A549 (cell line): ENCODE data around the gene KRT8. TPM values are rescaled to one million over a fixed set of nuclear protein-coding genes. Genes with fewer than 3 reads are reported as not detected.
A peak's percentile ranks its signal among the peaks of the same experiment; 100 is the strongest.

ENCODE experiments used
- ATAC-seq, 2 experiments: fragments of 200-7000 bp in 1 of 2; fragments of >200 bp in 1 of 2; cut with Nextera tagmentation in 1 of 2; cut with Tn5 transposase in 1 of 2; 3 replicates each; pipeline versions ENCODE4 v1.8.0 to v1.9.1; 2018 to 2020; ENCODE audit warnings: mild to moderate bottlenecking in 1 of 2, moderate library complexity in 1 of 2
- CTCF ChIA-PET: fragments of 300-600 bp; sonication (Branson Sonifier 250); formaldehyde crosslinking; extraction: SDS; loops from one replicate; lab custom pipeline; 2021; ENCODE audit warnings: antibody characterized with exemption, inconsistent platforms; lab: Yijun Ruan, JAX
- POLR2A ChIA-PET: fragments of 350-600 bp; formaldehyde crosslinking; extraction: SDS; loops from one replicate; lab custom pipeline; 2021; ENCODE audit warnings: antibody characterized with exemption, inconsistent platforms; lab: Yijun Ruan, JAX
- DNase-seq, 2 experiments: peaks; one replicate each; pipeline versions ENCODE4 v3.0.0 to v3.0.0-alpha.2; 2011 to 2016; ENCODE audit warnings: low read depth in 1 of 2, low spot score in 1 of 2
- FAIRE-seq: peaks from 2 replicates; lab custom pipeline; 2011; peaks lifted over from hg19 to GRCh38; lab: Jason Lieb, UNC
- H3K27ac ChIP-seq, 2 experiments: fragments of >200 bp; sonication (Bioruptor Twin); formaldehyde crosslinking; 3 replicates each; pipeline ENCODE4 v1.5.1; 2016 to 2017
- H3K4me1 ChIP-seq: fragments of >200 bp; sonication (Bioruptor Twin); formaldehyde crosslinking; 3 replicates; pipeline ENCODE4 v1.6.1; 2016
- H3K4me2 ChIP-seq: fragments of >200 bp; sonication (Bioruptor Twin); formaldehyde crosslinking; 3 replicates; pipeline ENCODE4 v1.6.1; 2016
- H3K4me3 ChIP-seq: fragments of >200 bp; sonication (Bioruptor Twin); formaldehyde crosslinking; 3 replicates; pipeline ENCODE4 v1.5.1; 2016
- H3K9me3 ChIP-seq: fragments of >200 bp; sonication (Bioruptor Twin); formaldehyde crosslinking; 3 replicates; pipeline ENCODE4 v1.6.1; 2016
- BCL3 ChIP-seq: fragments of >200 bp; sonication (Bioruptor Twin); formaldehyde crosslinking; IDR thresholded peaks from 3 replicates; pipeline ENCODE4 v1.6.1; 2016
- BHLHE40 ChIP-seq: IDR thresholded peaks from 2 replicates; pipeline ENCODE4 v1.6.1; 2012; ENCODE audit warnings: low read depth, low read length, inconsistent platforms
- CBX2 ChIP-seq: fragments of 200-600 bp; sonication (generic); IDR thresholded peaks from 2 replicates; pipeline ENCODE4 v1.6.1; 2016; ENCODE audit warnings: low read depth, mild to moderate bottlenecking, borderline replicate concordance
- CBX8 ChIP-seq: fragments of 200-600 bp; sonication (generic); IDR thresholded peaks from 2 replicates; pipeline ENCODE4 v1.6.1; 2016
- CEBPB ChIP-seq, 2 experiments: fragments of >200 bp in 1 of 2; sonication (Bioruptor Twin) in 1 of 2; formaldehyde crosslinking in 1 of 2; IDR thresholded peaks; 2 replicates each; pipeline ENCODE4 v1.6.1; 2012 to 2016
- CHD4 ChIP-seq: fragments of 200-600 bp; sonication (generic); IDR thresholded peaks from 2 replicates; pipeline ENCODE4 v1.6.1; 2016; ENCODE audit warnings: antibody characterized with exemption, mild to moderate bottlenecking, borderline replicate concordance
- E2F6 ChIP-seq: IDR thresholded peaks from 2 replicates; pipeline ENCODE4 v1.6.1; 2012; ENCODE audit warnings: low read depth, borderline replicate concordance
- EHF ChIP-seq: fragments of 250-450 bp; sonication (Bioruptor Pico); IDR thresholded peaks from 2 replicates; pipeline ENCODE4 v1.5.0; 2020; ENCODE audit warnings: mild to moderate bottlenecking
- EHMT2 ChIP-seq: fragments of 200-600 bp; sonication (generic); IDR thresholded peaks from 2 replicates; pipeline ENCODE4 v1.6.1; 2016; ENCODE audit warnings: antibody characterized with exemption, low read depth, mild to moderate bottlenecking, moderate library complexity
- ESRRA ChIP-seq: fragments of 150-350 bp; IDR thresholded peaks from 2 replicates; pipeline ENCODE4 v1.6.1; 2014; ENCODE audit warnings: mild to moderate bottlenecking, low read length, borderline replicate concordance
- FOSL2 ChIP-seq, 2 experiments: fragments of 450-650 bp in 1 of 2; fragments of >200 bp in 1 of 2; sonication (Bioruptor Twin) in 1 of 2; formaldehyde crosslinking; IDR thresholded peaks; 2 replicates each; pipeline versions ENCODE4 v1.5.0 to v1.6.1; 2016 to 2020; ENCODE audit warnings: mild to moderate bottlenecking in 1 of 2, moderate library complexity in 1 of 2
- GATA3 ChIP-seq: IDR thresholded peaks from 2 replicates; pipeline ENCODE4 v1.6.1; 2012; ENCODE audit warnings: borderline replicate concordance
- HEYL ChIP-seq: fragments of 250-450 bp; sonication (Bioruptor Pico); IDR thresholded peaks from 2 replicates; pipeline ENCODE4 v1.8.0; 2021; ENCODE audit warnings: mild to moderate bottlenecking, moderate library complexity
- HOXA7 ChIP-seq: fragments of 250-450 bp; sonication (Bioruptor Pico); IDR thresholded peaks from 2 replicates; pipeline ENCODE4 v1.5.0; 2020; ENCODE audit warnings: mild to moderate bottlenecking, moderate library complexity
- HOXB13 ChIP-seq: fragments of 250-450 bp; sonication (Bioruptor Pico); IDR thresholded peaks from 2 replicates; pipeline ENCODE4 v1.5.0; 2020; ENCODE audit warnings: low read depth, mild to moderate bottlenecking, moderate library complexity
- HOXB5 ChIP-seq: fragments of 250-450 bp; sonication (Bioruptor Pico); IDR thresholded peaks from 2 replicates; pipeline ENCODE4 v1.5.0; 2020; ENCODE audit warnings: mild to moderate bottlenecking, moderate library complexity
- JUN ChIP-seq, 2 experiments: fragments of >200 bp; sonication (Bioruptor Twin); formaldehyde crosslinking; IDR thresholded peaks; 2 replicates in 1 of 2; 3 replicates in 1 of 2; pipeline ENCODE4 v1.6.1; 2016 to 2017
- JUNB ChIP-seq: fragments of >200 bp; sonication (Bioruptor Twin); formaldehyde crosslinking; IDR thresholded peaks from 2 replicates; pipeline ENCODE4 v1.6.1; 2016
- MAFK ChIP-seq: fragments of 450-650 bp; IDR thresholded peaks from 2 replicates; pipeline ENCODE4 v1.6.1; 2014; ENCODE audit not compliant: partially characterized antibody
- MAX ChIP-seq: IDR thresholded peaks from 2 replicates; pipeline ENCODE4 v1.6.1; 2012
- MYC ChIP-seq: IDR thresholded peaks from 2 replicates; pipeline ENCODE4 v1.6.1; 2012; ENCODE audit warnings: mild to moderate bottlenecking, inconsistent platforms, low read length, improper control_type of control experiment, borderline replicate concordance
- NFE2L2 ChIP-seq: fragments of 150-350 bp; conservative IDR thresholded peaks from 2 replicates; pipeline ENCODE4 v1.6.1; 2014; ENCODE audit warnings: low read length
- NPAS2 ChIP-seq: fragments of 250-450 bp; sonication (Bioruptor Pico); IDR thresholded peaks from 2 replicates; pipeline ENCODE4 v1.8.0; 2022; ENCODE audit warnings: mild to moderate bottlenecking, moderate library complexity, borderline replicate concordance
- NR3C1 ChIP-seq: fragments of >200 bp; sonication (Bioruptor Twin); formaldehyde crosslinking; IDR thresholded peaks from 3 replicates; pipeline ENCODE4 v1.6.1; 2017
- PHF8 ChIP-seq: fragments of 200-600 bp; sonication (generic); IDR thresholded peaks from 2 replicates; pipeline ENCODE4 v1.6.1; 2016; ENCODE audit warnings: low read depth, mild to moderate bottlenecking, antibody characterized with exemption, moderate library complexity, borderline replicate concordance
- POLR2A ChIP-seq: IDR thresholded peaks from 2 replicates; pipeline ENCODE4 v1.6.1; 2012; ENCODE audit warnings: mild to moderate bottlenecking, low read length
- POLR2AphosphoS2 ChIP-seq: conservative IDR thresholded peaks from 2 replicates; pipeline ENCODE4 v1.6.1; 2012; ENCODE audit warnings: low read length, improper control_type of control experiment, inconsistent platforms
- RAD21 ChIP-seq, 2 experiments: fragments of >200 bp in 1 of 2; sonication (Bioruptor Twin) in 1 of 2; formaldehyde crosslinking in 1 of 2; IDR thresholded peaks in 1 of 2; conservative IDR thresholded peaks in 1 of 2; 2 replicates in 1 of 2; 3 replicates in 1 of 2; pipeline ENCODE4 v1.6.1; 2012 to 2018; ENCODE audit warnings: inconsistent platforms in 1 of 2
- RARB ChIP-seq: fragments of 250-450 bp; sonication (Bioruptor Pico); IDR thresholded peaks from 2 replicates; pipeline ENCODE4 v1.8.0; 2021; ENCODE audit warnings: mild to moderate bottlenecking, moderate library complexity
- RCOR1 ChIP-seq: fragments of 150-350 bp; IDR thresholded peaks from 2 replicates; pipeline ENCODE4 v1.6.1; 2014; ENCODE audit warnings: antibody characterized with exemption, low read length, low read depth
- RFX5 ChIP-seq: fragments of 450-650 bp; IDR thresholded peaks from 2 replicates; pipeline ENCODE4 v1.7.1; 2014; ENCODE audit warnings: antibody characterized with exemption, mild to moderate bottlenecking, moderate library complexity
- RNF2 ChIP-seq: fragments of 200-600 bp; sonication (generic); IDR thresholded peaks from 2 replicates; pipeline ENCODE4 v1.6.1; 2016; ENCODE audit warnings: low read depth, mild to moderate bottlenecking, antibody characterized with exemption, moderate library complexity, borderline replicate concordance
- SREBF2 ChIP-seq: fragments of 450-650 bp; IDR thresholded peaks from 2 replicates; pipeline ENCODE4 v1.6.1; 2014; ENCODE audit warnings: mild to moderate bottlenecking, moderate library complexity
- TP53 ChIP-seq: fragments of 250-450 bp; sonication (Bioruptor Pico); IDR thresholded peaks from 2 replicates; pipeline ENCODE4 v1.5.0; 2021; ENCODE audit warnings: mild to moderate bottlenecking, moderate library complexity
- USF2 ChIP-seq: fragments of 450-650 bp; IDR thresholded peaks from 2 replicates; pipeline ENCODE4 v1.6.1; 2014; ENCODE audit warnings: antibody characterized with exemption
- ZNF302 ChIP-seq: fragments of 250-450 bp; sonication (Bioruptor Pico); IDR thresholded peaks from 2 replicates; pipeline ENCODE4 v1.9.0; 2021; ENCODE audit warnings: inconsistent platforms, mild to moderate bottlenecking, moderate library complexity
- WGBS: methylation state at CpG from one replicate; pipeline ENCODE4 v1.1.6; 2017; ENCODE audit errors: missing lambda C conversion rate; 5-methylcytosine and 5-hydroxymethylcytosine counted together
- polyA plus RNA-seq, 4 experiments: library from polyadenylated mRNA; depleted of rRNA in 3 of 4; stranded (reverse); fragments of >200 nt; fragmentation: RNase III in 1 of 4; extraction: RNeasy Plus Mini Kit Qiagen cat#74134 plus additional on column Dnase treatment in 1 of 4; gene quantifications; 2 replicates in 3 of 4; 3 replicates in 1 of 4; pipeline ENCODE4 v1.2.3, GENCODE V29; 2011 to 2017
- TF ChIP-seq, protein P1 (sequence below): fragments of 250-450 bp; sonication (Bioruptor Pico); IDR thresholded peaks from 2 replicates; pipeline ENCODE4 v1.5.0; 2020; ENCODE audit warnings: low read depth, mild to moderate bottlenecking, moderate library complexity
- TF ChIP-seq, protein P2 (sequence below): fragments of >200 bp; sonication (Bioruptor Twin); formaldehyde crosslinking; IDR thresholded peaks from 2 replicates; pipeline ENCODE4 v1.6.1; 2016
- TF ChIP-seq, protein P3 (sequence below): fragments of 150-350 bp; IDR thresholded peaks from 2 replicates; pipeline ENCODE4 v1.6.1; 2014; ENCODE audit warnings: low read depth, mild to moderate bottlenecking, low read length

KRT8 gene
- polyA plus RNA-seq, 2 of the 4 experiments (the other 2 are of a cell fraction): 2,250 to 3,633 TPM

- Histone ChIP-seq H3K4me2 (peak overlapping the region; percentile 93), H3K4me1 (peaks cover 52% of the 10 kb centered on the region), H3K9me3 (no peaks in the 10 kb centered on the region), H3K27ac (peak overlapping the region; percentile 96 to 97), H3K4me3 (peak overlapping the region; percentile 91)
- CTCF ChIA-PET: interaction anchor here (0.6 to 9.8 kb wide), 23 partner anchors 10 to 224 kb away, joined by 3 to 112 read pairs (median 9); partner anchors contain the start of gene KRT8
- DNase-seq: no peak
- no peak for ATAC-seq
- no peak for FAIRE-seq
- POLR2A ChIA-PET: interaction anchor here (0.5 to 9.4 kb wide), 9 partner anchors 20 to 55 kb away, joined by 3 to 208 read pairs (median 8); partner anchors contain the start of gene KRT8
- WGBS: 47% methylated on average over 1 of the region's 1 CpG
- TF ChIP-seq BHLHE40 (no peak), RCOR1 (no peak), RFX5 (no peak), HOXB5 (0 out of 2 replicates have a peak, but pooled peaks have one; percentile 14), JUNB (no peak), NFE2L2 (no peak), GATA3 (no peak), ZNF302 (CRISPR knock-in tag) (no peak), MAX (no peak), HOXB13 (CRISPR knock-in tag) (no peak), CBX8 (no peak), CEBPB (IDR thresholded peaks at IDR 0.05) (no peak), JUN (IDR thresholded peaks at IDR 0.05) (peak; percentile 31 to 41; a peak in 2 of 5 replicates), E2F6 (no peak), PHF8 (no peak), ESRRA (no peak), FOSL2 (IDR thresholded peaks at IDR 0.05) (no peak), FOSL2 (CRISPR knock-in tag; IDR thresholded peaks at IDR 0.05) (no peak), RNF2 (no peak), USF2 (no peak), SREBF2 (no peak), HEYL (CRISPR knock-in tag) (no peak), NPAS2 (CRISPR knock-in tag) (no peak), EHMT2 (no peak), POLR2A (no peak; the same call in 1 of the 2 replicates), BCL3 (no peak), EHF (CRISPR knock-in tag) (0 out of 2 replicates have a peak, but pooled peaks have one; percentile 56), MYC (no peak), TP53 (CRISPR knock-in tag) (peak; percentile 3; the same call in 1 of the 2 replicates), HOXA7 (peak; percentile 36; the same call in 1 of the 2 replicates), CBX2 (no peak), RARB (CRISPR knock-in tag) (peak; percentile 59; the same call in 1 of the 2 replicates), MAFK (no peak), NR3C1 (no peak), CHD4 (no peak), POLR2AphosphoS2 (no peak), RAD21 (conservative IDR thresholded peaks at IDR 0.05 in 1 of 2, IDR thresholded peaks at IDR 0.05 in 1 of 2) (no peak)
- TF ChIP-seq, protein P1, sequence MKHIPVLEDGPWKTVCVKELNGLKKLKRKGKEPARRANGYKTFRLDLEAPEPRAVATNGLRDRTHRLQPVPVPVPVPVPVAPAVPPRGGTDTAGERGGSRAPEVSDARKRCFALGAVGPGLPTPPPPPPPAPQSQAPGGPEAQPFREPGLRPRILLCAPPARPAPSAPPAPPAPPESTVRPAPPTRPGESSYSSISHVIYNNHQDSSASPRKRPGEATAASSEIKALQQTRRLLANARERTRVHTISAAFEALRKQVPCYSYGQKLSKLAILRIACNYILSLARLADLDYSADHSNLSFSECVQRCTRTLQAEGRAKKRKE: no peak
- TF ChIP-seq, protein P2, sequence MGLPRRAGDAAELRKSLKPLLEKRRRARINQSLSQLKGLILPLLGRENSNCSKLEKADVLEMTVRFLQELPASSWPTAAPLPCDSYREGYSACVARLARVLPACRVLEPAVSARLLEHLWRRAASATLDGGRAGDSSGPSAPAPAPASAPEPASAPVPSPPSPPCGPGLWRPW: no peak
- TF ChIP-seq, protein P3, sequence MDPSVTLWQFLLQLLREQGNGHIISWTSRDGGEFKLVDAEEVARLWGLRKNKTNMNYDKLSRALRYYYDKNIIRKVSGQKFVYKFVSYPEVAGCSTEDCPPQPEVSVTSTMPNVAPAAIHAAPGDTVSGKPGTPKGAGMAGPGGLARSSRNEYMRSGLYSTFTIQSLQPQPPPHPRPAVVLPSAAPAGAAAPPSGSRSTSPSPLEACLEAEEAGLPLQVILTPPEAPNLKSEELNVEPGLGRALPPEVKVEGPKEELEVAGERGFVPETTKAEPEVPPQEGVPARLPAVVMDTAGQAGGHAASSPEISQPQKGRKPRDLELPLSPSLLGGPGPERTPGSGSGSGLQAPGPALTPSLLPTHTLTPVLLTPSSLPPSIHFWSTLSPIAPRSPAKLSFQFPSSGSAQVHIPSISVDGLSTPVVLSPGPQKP: no peak
These were observed 46.2 kb upstream of the KRT8 start for GRCh38 chr12:52951126-52951525.
